GM23338 (cell line): Measurements from ENCODE around the gene HEMK1. TPM values are rescaled to one million over a fixed set of nuclear protein-coding genes. Genes with fewer than 3 reads are reported as not detected.

Experiments used
- ATAC-seq: fragments of 200-7000 bp; cut with Tn5 transposase; 3 replicates; pipeline ENCODE4 v1.9.1; 2020
- DNase-seq: peaks from one replicate; pipeline ENCODE4 v3.0.0-alpha.2; 2015; ENCODE audit warnings: low spot score
- H2AFZ ChIP-seq: fragments of 200-600 bp; sonication (generic); 2 replicates; pipeline ENCODE4 v1.8.0; 2016; ENCODE audit warnings: antibody characterized with exemption, mild to moderate bottlenecking, moderate library complexity
- H3F3A ChIP-seq: fragments of 200-600 bp; sonication (generic); replicated peaks from 2 replicates; pipeline ENCODE4 v1.8.0; 2017; ENCODE audit warnings: antibody characterized with exemption, mixed run types, low read depth
- H3K27ac ChIP-seq: fragments of 200-600 bp; sonication (generic); 2 replicates; pipeline ENCODE4 v1.6.1; 2016; ENCODE audit warnings: low read depth
- H3K27me3 ChIP-seq: fragments of 200-600 bp; sonication (generic); 2 replicates; pipeline ENCODE4 v1.8.0; 2016; ENCODE audit warnings: mild to moderate bottlenecking, mixed run types, moderate library complexity; ENCODE audit not compliant: insufficient read depth
- H3K36me3 ChIP-seq: fragments of 200-600 bp; sonication (generic); 2 replicates; pipeline ENCODE4 v1.8.0; 2016; ENCODE audit warnings: mild to moderate bottlenecking; ENCODE audit not compliant: insufficient read depth
- H3K4me1 ChIP-seq: fragments of 200-600 bp; sonication (generic); 2 replicates; pipeline ENCODE4 v1.8.0; 2016; ENCODE audit warnings: mild to moderate bottlenecking, moderate library complexity; ENCODE audit not compliant: insufficient read depth
- H3K4me2 ChIP-seq: fragments of 200-600 bp; sonication (generic); 2 replicates; pipeline ENCODE4 v1.7.1; 2017; ENCODE audit warnings: mixed run types
- H3K4me3 ChIP-seq: fragments of 200-600 bp; sonication (generic); 2 replicates; pipeline ENCODE4 v1.6.1; 2016; ENCODE audit warnings: mixed run types
- H3K79me2 ChIP-seq: fragments of 200-600 bp; sonication (generic); replicated peaks from 2 replicates; pipeline ENCODE4 v1.8.0; 2017; ENCODE audit warnings: mild to moderate bottlenecking; ENCODE audit not compliant: insufficient read depth
- H3K9me2 ChIP-seq: fragments of 200-600 bp; sonication (generic); 2 replicates; pipeline ENCODE4 v1.8.0; 2017; ENCODE audit not compliant: insufficient read depth
- H4K20me1 ChIP-seq: fragments of 200-600 bp; sonication (generic); replicated peaks from 2 replicates; pipeline ENCODE4 v1.8.0; 2017; ENCODE audit warnings: mild to moderate bottlenecking; ENCODE audit not compliant: insufficient read depth
- H3K27ac Mint-ChIP-seq: 2 replicates; pipeline ENCODE4 v1.8.0; 2020; ENCODE audit warnings: inconsistent platforms, mild to moderate bottlenecking, moderate library complexity, mixed read lengths
- H3K27me3 Mint-ChIP-seq: 3 replicates; pipeline ENCODE4 v1.8.0; 2022; ENCODE audit warnings: low read depth, mild to moderate bottlenecking, moderate library complexity, mixed read lengths, inconsistent platforms; ENCODE audit not compliant: insufficient read depth, poor library complexity
- H3K36me3 Mint-ChIP-seq: 3 replicates; pipeline ENCODE4 v1.8.0; 2021; ENCODE audit warnings: low read depth, mild to moderate bottlenecking, inconsistent platforms, moderate library complexity, mixed read lengths
- H3K4me1 Mint-ChIP-seq: 3 replicates; pipeline ENCODE4 v1.8.0; 2020; ENCODE audit warnings: mild to moderate bottlenecking, inconsistent platforms, mixed read lengths
- H3K4me3 Mint-ChIP-seq: 3 replicates; pipeline ENCODE4 v1.8.0; 2021; ENCODE audit warnings: moderate library complexity, mild to moderate bottlenecking, inconsistent platforms, mixed read lengths
- H3K9me3 Mint-ChIP-seq: 3 replicates; pipeline ENCODE4 v1.8.0; 2020; ENCODE audit warnings: moderate library complexity, mild to moderate bottlenecking, inconsistent platforms, mixed read lengths
- CREB1 ChIP-seq: fragments of 250-450 bp; sonication (Bioruptor Pico); IDR thresholded peaks from 2 replicates; pipeline ENCODE4 v1.5.0; 2020; ENCODE audit warnings: low read depth, mild to moderate bottlenecking, moderate library complexity
- CTCF ChIP-seq, 2 experiments: fragments of 200-600 bp in 1 of 2; sonication (generic) in 1 of 2; conservative IDR thresholded peaks; 2 replicates each; pipeline versions ENCODE4 v1.5.1 to v1.6.1; 2016 to 2017; ENCODE audit warnings: antibody characterized with exemption in 2 of 2, low read depth in 2 of 2, mild to moderate bottlenecking in 2 of 2, moderate library complexity in 1 of 2
- ETS1 ChIP-seq: IDR thresholded peaks from 2 replicates; pipeline ENCODE4 v1.6.1; 2016; ENCODE audit warnings: antibody characterized with exemption
- EZH2 ChIP-seq: fragments of 200-600 bp; sonication (generic); IDR thresholded peaks from one replicate; pipeline ENCODE4 v1.8.0; 2017; ENCODE audit warnings: antibody characterized with exemption, mild to moderate bottlenecking, low read depth; ENCODE audit not compliant: unreplicated experiment
- EZH2phosphoT487 ChIP-seq: fragments of 200-600 bp; sonication (generic); IDR thresholded peaks from one replicate; pipeline ENCODE4 v1.8.1; 2018; ENCODE audit warnings: antibody characterized with exemption; ENCODE audit not compliant: unreplicated experiment
- JUNB ChIP-seq: IDR thresholded peaks from one replicate; pipeline ENCODE4 v1.6.1; 2016; ENCODE audit warnings: antibody characterized with exemption; ENCODE audit not compliant: unreplicated experiment
- NANOG ChIP-seq: IDR thresholded peaks from 2 replicates; pipeline ENCODE4 v1.6.1; 2016; ENCODE audit warnings: antibody characterized with exemption, borderline replicate concordance
- POLR2AphosphoS5 ChIP-seq: IDR thresholded peaks from 2 replicates; pipeline ENCODE4 v1.6.1; 2016; ENCODE audit warnings: antibody characterized with exemption, low read depth
- ZNF114 ChIP-seq: fragments of 250-450 bp; sonication (Bioruptor Pico); IDR thresholded peaks from 2 replicates; pipeline ENCODE4 v1.5.0; 2020; ENCODE audit warnings: mild to moderate bottlenecking, moderate library complexity
- ZNF331 ChIP-seq: fragments of 250-450 bp; sonication (Bioruptor Pico); IDR thresholded peaks from 2 replicates; pipeline ENCODE4 v1.5.0; 2020; ENCODE audit warnings: low read depth, mild to moderate bottlenecking, moderate library complexity
- polyA plus RNA-seq: library from polyadenylated mRNA; unstranded; fragments of >200 nt; fragmentation: Nextera tagmentation; extraction: Ambion mirVana; gene quantifications from 2 replicates; pipeline ENCODE4 v1.2.1, GENCODE V29; 2016
- total RNA-seq: library from RNA; depleted of rRNA; stranded (reverse); fragments of >200 nt; shearing (Covaris generic); gene quantifications from 2 replicates; pipeline ENCODE4 v1.2.3, GENCODE V29; 2014
- TF ChIP-seq, protein P1 (sequence below): IDR thresholded peaks from one replicate; pipeline ENCODE4 v1.6.1; 2018; ENCODE audit warnings: antibody characterized with exemption; ENCODE audit not compliant: unreplicated experiment

The HEMK1 gene
- total and polyA plus RNA-seq, 2 experiments from 2014 or later: 5.6 to 10.1 TPM

- no peak for TF ChIP-seq ZNF114
- TF ChIP-seq NANOG: no peak
- no peak for TF ChIP-seq EZH2phosphoT487
- TF ChIP-seq, protein P1, sequence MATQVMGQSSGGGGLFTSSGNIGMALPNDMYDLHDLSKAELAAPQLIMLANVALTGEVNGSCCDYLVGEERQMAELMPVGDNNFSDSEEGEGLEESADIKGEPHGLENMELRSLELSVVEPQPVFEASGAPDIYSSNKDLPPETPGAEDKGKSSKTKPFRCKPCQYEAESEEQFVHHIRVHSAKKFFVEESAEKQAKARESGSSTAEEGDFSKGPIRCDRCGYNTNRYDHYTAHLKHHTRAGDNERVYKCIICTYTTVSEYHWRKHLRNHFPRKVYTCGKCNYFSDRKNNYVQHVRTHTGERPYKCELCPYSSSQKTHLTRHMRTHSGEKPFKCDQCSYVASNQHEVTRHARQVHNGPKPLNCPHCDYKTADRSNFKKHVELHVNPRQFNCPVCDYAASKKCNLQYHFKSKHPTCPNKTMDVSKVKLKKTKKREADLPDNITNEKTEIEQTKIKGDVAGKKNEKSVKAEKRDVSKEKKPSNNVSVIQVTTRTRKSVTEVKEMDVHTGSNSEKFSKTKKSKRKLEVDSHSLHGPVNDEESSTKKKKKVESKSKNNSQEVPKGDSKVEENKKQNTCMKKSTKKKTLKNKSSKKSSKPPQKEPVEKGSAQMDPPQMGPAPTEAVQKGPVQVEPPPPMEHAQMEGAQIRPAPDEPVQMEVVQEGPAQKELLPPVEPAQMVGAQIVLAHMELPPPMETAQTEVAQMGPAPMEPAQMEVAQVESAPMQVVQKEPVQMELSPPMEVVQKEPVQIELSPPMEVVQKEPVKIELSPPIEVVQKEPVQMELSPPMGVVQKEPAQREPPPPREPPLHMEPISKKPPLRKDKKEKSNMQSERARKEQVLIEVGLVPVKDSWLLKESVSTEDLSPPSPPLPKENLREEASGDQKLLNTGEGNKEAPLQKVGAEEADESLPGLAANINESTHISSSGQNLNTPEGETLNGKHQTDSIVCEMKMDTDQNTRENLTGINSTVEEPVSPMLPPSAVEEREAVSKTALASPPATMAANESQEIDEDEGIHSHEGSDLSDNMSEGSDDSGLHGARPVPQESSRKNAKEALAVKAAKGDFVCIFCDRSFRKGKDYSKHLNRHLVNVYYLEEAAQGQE: no peak
- no peak for TF ChIP-seq JUNB
- no peak for TF ChIP-seq EZH2
- no peak for TF ChIP-seq CREB1 (CRISPR knock-in tag)
- TF ChIP-seq CTCF (conservative IDR thresholded peaks at IDR 0.05; ENCODE audit: low read depth in 2 of 2): no peak
Observed at GRCh38 chr3:50557106-50557505, 12.2 kb upstream of the HEMK1 start (continued).

DNA sequence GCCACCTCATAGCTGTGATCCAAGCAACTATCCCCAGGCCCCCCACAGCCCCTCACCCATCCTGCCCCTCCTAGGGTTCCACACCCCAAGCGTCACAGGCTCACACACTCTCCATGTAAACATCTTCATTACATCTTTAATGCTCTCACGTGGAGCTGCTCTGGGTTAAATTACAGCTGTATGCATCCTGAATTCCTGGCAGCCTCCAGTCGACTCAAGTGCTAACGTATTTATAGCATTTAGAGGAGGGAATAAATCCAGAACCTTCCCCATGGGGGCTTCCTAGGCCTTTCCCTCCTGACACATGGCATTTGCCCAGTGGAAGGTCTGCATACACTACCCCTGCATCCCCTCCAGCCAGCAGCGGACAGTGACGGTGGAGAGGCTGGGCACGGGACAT lies 11.4 kb upstream of the HEMK1 start:
- no peaks in the 10 kb centered on the region for H3K9me2 ChIP-seq
- no peaks in the 10 kb centered on the region for H3K27me3 ChIP-seq
- Mint-ChIP-seq H3K27me3 (peaks cover 12% of the 10 kb centered on the region), H3K36me3 (no peaks in the 10 kb centered on the region), H3K9me3 (no peaks in the 10 kb centered on the region; the same call in 2 of the 3 replicates), H3K4me1 (peaks cover 4% of the 10 kb centered on the region; the same call in 1 of the 3 replicates), H3K27ac (no peak overlapping the region), H3K4me3 (no peak overlapping the region)
- no peaks in the 10 kb centered on the region for H4K20me1 ChIP-seq
- H3K4me1 ChIP-seq: no peaks in the 10 kb centered on the region
- H3K27ac ChIP-seq: no peak overlapping the region
- ATAC-seq: no peak
- no peaks in the 10 kb centered on the region for H3K79me2 ChIP-seq
- DNase-seq: no peak
- H3F3A ChIP-seq: no peaks in the 10 kb centered on the region
- no peaks in the 10 kb centered on the region for H3K36me3 ChIP-seq
- no peak overlapping the region for H3K4me3 ChIP-seq
- no peak overlapping the region for H3K4me2 ChIP-seq
- no peak overlapping the region for H2AFZ ChIP-seq
- no peak for TF ChIP-seq NANOG
- no peak for TF ChIP-seq EZH2
- TF ChIP-seq JUNB: no peak
- no peak for TF ChIP-seq ZNF114
- TF ChIP-seq, protein P1: no peak
- TF ChIP-seq ZNF331 (CRISPR knock-in tag): no peak
- no peak for TF ChIP-seq ETS1
- no peak for TF ChIP-seq EZH2phosphoT487
- TF ChIP-seq POLR2AphosphoS5: no peak
